Measurements from ENCODE around the gene SUFU. TPM values are rescaled to one million over a fixed set of nuclear protein-coding genes. Genes with fewer than 3 reads are reported as not detected.
A peak's percentile ranks its signal among the peaks of the same experiment; 100 is the strongest.

SUFU gene
- total RNA-seq, 2 experiments from 2014 or later = 13.4 to 14.2 TPM

- peaks cover 15% of the 10 kb centered on the region for H3K4me1 Mint-ChIP-seq
- H3K27me3 Mint-ChIP-seq = no peaks in the 10 kb centered on the region
- H3K4me3 Mint-ChIP-seq = no peak overlapping the region
- no peak for DNase-seq
- POLR2A ChIA-PET = no interaction called here
- H3K36me3 Mint-ChIP-seq (ENCODE audit: low read depth) = peaks cover 4% of the 10 kb centered on the region
- H3K9me3 Mint-ChIP-seq = no peaks in the 10 kb centered on the region
- CTCF ChIA-PET = interaction anchor here (0.9 to 1.6 kb wide), 5 partner anchors 47 to 236 kb away, joined by 3 to 4 read pairs (median 3); partner anchors contain the start of gene FBXL15
- no peak overlapping the region for H3K27ac Mint-ChIP-seq
Measured at GRCh38 chr10:102467971-102468438, 35.8 kb upstream of the SUFU start.

- H3K4me3 Mint-ChIP-seq = no peak overlapping the region
- H3K27me3 Mint-ChIP-seq = no peaks in the 10 kb centered on the region
- no peaks in the 10 kb centered on the region for H3K9me3 Mint-ChIP-seq
- DNase-seq = no peak
- CTCF ChIA-PET = interaction anchor here (0.6 to 1.6 kb wide), 6 partner anchors 33 to 737 kb away, joined by 3 to 5 read pairs (median 4); partner anchors contain the start of gene FBXL15
- H3K36me3 Mint-ChIP-seq (ENCODE audit: low read depth) = peaks cover 8% of the 10 kb centered on the region
- H3K27ac Mint-ChIP-seq = no peak overlapping the region
- POLR2A ChIA-PET = no interaction called here
- peaks cover 19% of the 10 kb centered on the region for H3K4me1 Mint-ChIP-seq
Measured at GRCh38 chr10:102468683-102469082, 35.1 kb upstream of the SUFU start.

GRCh38 chr10:102470579-102471546 lies 32.9 kb upstream of the SUFU start:
- H3K36me3 Mint-ChIP-seq (ENCODE audit: low read depth) = peaks cover 10% of the 10 kb centered on the region
- DNase-seq = no peak
- H3K4me3 Mint-ChIP-seq = no peak overlapping the region
- CTCF ChIA-PET = interaction anchor here (1.3 to 1.9 kb wide), 3 partner anchors 11 to 239 kb away, joined by 3 to 6 read pairs (median 4); no protein-coding TSS in a partner anchor
- no peak overlapping the region for H3K27ac Mint-ChIP-seq
- peaks cover 22% of the 10 kb centered on the region for H3K4me1 Mint-ChIP-seq
- no peaks in the 10 kb centered on the region for H3K9me3 Mint-ChIP-seq
- POLR2A ChIA-PET = interaction anchor here (0.6 kb wide), 1 partner anchor 59 kb away, joined by 3 read pairs; no protein-coding TSS in a partner anchor
- no peaks in the 10 kb centered on the region for H3K27me3 Mint-ChIP-seq

- DNase-seq = peak; percentile 33
- Mint-ChIP-seq H3K36me3 (ENCODE audit: low read depth) (peaks cover 14% of the 10 kb centered on the region), H3K27ac (peak overlapping the region; percentile 85), H3K4me1 (peaks cover 26% of the 10 kb centered on the region), H3K27me3 (no peaks in the 10 kb centered on the region), H3K9me3 (no peaks in the 10 kb centered on the region), H3K4me3 (peak overlapping the region; percentile 41)
- CTCF ChIA-PET = interaction anchor here (0.8 to 1.8 kb wide), 5 partner anchors 12 to 80 kb away, joined by 3 to 6 read pairs (median 3); no protein-coding TSS in a partner anchor
- POLR2A ChIA-PET = no interaction called here
Measured at GRCh38 chr10:102473445-102474331, 30.1 kb upstream of the SUFU start.

GRCh38 chr10:102475451-102476040 lies 28.2 kb upstream of the SUFU start:
- peaks cover 23% of the 10 kb centered on the region for H3K36me3 Mint-ChIP-seq (ENCODE audit: low read depth)
- H3K9me3 Mint-ChIP-seq = no peaks in the 10 kb centered on the region
- H3K27me3 Mint-ChIP-seq = no peaks in the 10 kb centered on the region
- no peak overlapping the region for H3K27ac Mint-ChIP-seq
- no peak overlapping the region for H3K4me3 Mint-ChIP-seq
- DNase-seq = no peak
- peaks cover 24% of the 10 kb centered on the region for H3K4me1 Mint-ChIP-seq
- CTCF ChIA-PET = interaction anchor here (0.9 to 1.1 kb wide), 3 partner anchors 26 to 246 kb away, joined by 3 to 6 read pairs (median 4); no protein-coding TSS in a partner anchor
- POLR2A ChIA-PET = no interaction called here

GRCh38 chr10:102476466-102477141 lies 27.2 kb upstream of the SUFU start:
- Mint-ChIP-seq H3K4me3 (no peak overlapping the region), H3K4me1 (peaks cover 24% of the 10 kb centered on the region), H3K27ac (peak overlapping the region; percentile 69), H3K9me3 (no peaks in the 10 kb centered on the region), H3K36me3 (ENCODE audit: low read depth) (peaks cover 30% of the 10 kb centered on the region), H3K27me3 (no peaks in the 10 kb centered on the region)
- ChIA-PET POLR2A (no interaction called here), CTCF (interaction anchor here (0.9 to 1.1 kb wide), 3 partner anchors 25 to 247 kb away, joined by 3 to 6 read pairs (median 4); no protein-coding TSS in a partner anchor)
- no peak for DNase-seq

- Mint-ChIP-seq H3K4me1 (peaks cover 10% of the 10 kb centered on the region), H3K27me3 (no peaks in the 10 kb centered on the region), H3K4me3 (no peak overlapping the region), H3K9me3 (no peaks in the 10 kb centered on the region), H3K27ac (no peak overlapping the region), H3K36me3 (ENCODE audit: low read depth) (peaks cover 45% of the 10 kb centered on the region)
- POLR2A ChIA-PET = no interaction called here
- CTCF ChIA-PET = interaction anchor here (0.6 to 3.6 kb wide), 21 partner anchors 12 to 258 kb away, joined by 3 to 15 read pairs (median 4); partner anchors contain the start of genes ACTR1A, C10orf95, ELOVL3 and SUFU
- DNase-seq = no peak
Measured at GRCh38 chr10:102479651-102480050, 24.1 kb upstream of the SUFU start.

- Mint-ChIP-seq H3K27me3 (no peaks in the 10 kb centered on the region), H3K4me1 (peaks cover 10% of the 10 kb centered on the region), H3K4me3 (no peak overlapping the region), H3K27ac (peak overlapping the region; percentile 46), H3K36me3 (ENCODE audit: low read depth) (peaks cover 45% of the 10 kb centered on the region), H3K9me3 (no peaks in the 10 kb centered on the region)
- POLR2A ChIA-PET = no interaction called here
- no peak for DNase-seq
- CTCF ChIA-PET = interaction anchor here (1.2 to 3.6 kb wide), 9 partner anchors 20 to 214 kb away, joined by 3 to 13 read pairs (median 5); partner anchors contain the start of genes ACTR1A and SUFU
Measured at GRCh38 chr10:102480396-102480795, 23.4 kb upstream of the SUFU start.

GRCh38 chr10:102484021-102484420 lies 19.8 kb upstream of the SUFU start:
- Mint-ChIP-seq H3K9me3 (no peaks in the 10 kb centered on the region), H3K27ac (no peak overlapping the region), H3K36me3 (ENCODE audit: low read depth) (peaks cover 57% of the 10 kb centered on the region), H3K4me3 (no peak overlapping the region), H3K27me3 (no peaks in the 10 kb centered on the region), H3K4me1 (peaks cover 2% of the 10 kb centered on the region)
- ChIA-PET CTCF (interaction anchor here (1.3 kb wide), 1 partner anchor 17 kb away, joined by 3 read pairs; no protein-coding TSS in a partner anchor), POLR2A (no interaction called here)
- no peak for DNase-seq

GRCh38 chr10:102485093-102485784 lies 18.5 kb upstream of the SUFU start:
- DNase-seq = no peak
- Mint-ChIP-seq H3K9me3 (no peaks in the 10 kb centered on the region), H3K27ac (no peak overlapping the region), H3K4me1 (no peaks in the 10 kb centered on the region), H3K27me3 (no peaks in the 10 kb centered on the region), H3K36me3 (ENCODE audit: low read depth) (peaks cover 53% of the 10 kb centered on the region), H3K4me3 (no peak overlapping the region)
- ChIA-PET CTCF (interaction anchor here (0.7 to 1.1 kb wide), 3 partner anchors 16 to 88 kb away, joined by 3 read pairs; partner anchors contain the start of gene ACTR1A), POLR2A (no interaction called here)

- POLR2A ChIA-PET = no interaction called here
- H3K27me3 Mint-ChIP-seq = no peaks in the 10 kb centered on the region
- H3K9me3 Mint-ChIP-seq = no peaks in the 10 kb centered on the region
- H3K27ac Mint-ChIP-seq = no peak overlapping the region
- no peak for DNase-seq
- peaks cover 9% of the 10 kb centered on the region for H3K4me1 Mint-ChIP-seq
- peaks cover 23% of the 10 kb centered on the region for H3K36me3 Mint-ChIP-seq (ENCODE audit: low read depth)
- no peak overlapping the region for H3K4me3 Mint-ChIP-seq
- CTCF ChIA-PET = interaction anchor here (1.9 kb wide), 1 partner anchor 12 kb away, joined by 4 read pairs; no protein-coding TSS in a partner anchor
Measured at GRCh38 chr10:102491136-102491535, 12.6 kb upstream of the SUFU start.
